Spleen (tissue), 13 donors: Measurements from ENCODE around the gene LTC4S. TPM values are rescaled to one million over a fixed set of nuclear protein-coding genes. Genes with fewer than 3 reads are reported as not detected.
A peak's percentile ranks its signal among the peaks of the same experiment; 100 is the strongest.
"Not testable (repeated sequence)": the region's sequence is repeated elsewhere in the genome, so short reads cannot be mapped to it uniquely, and the experiment has no call there.

Experiments
- DNase-seq: peaks from one replicate; pipeline ENCODE4 v3.0.0-alpha.2; 2020
- H3K27ac ChIP-seq, 8 donors: fragments of 200-600 bp; sonication (generic) in 7 of 8; 1 replicate in 4 of 8; 2 replicates in 4 of 8; pipeline versions ENCODE4 v1.5.0 to v1.8.0; 2016 to 2021; ENCODE audit warnings: inconsistent platforms in 4 of 8, mild to moderate bottlenecking in 4 of 8, moderate library complexity in 1 of 8
- H3K27me3 ChIP-seq, 7 donors: fragments of 200-600 bp; sonication (generic) in 6 of 7; replicated peaks in 1 of 7; 1 replicate in 4 of 7; 2 replicates in 3 of 7; pipeline versions ENCODE4 v1.5.0 to v1.8.0; 2016 to 2021; ENCODE audit warnings: inconsistent platforms in 3 of 7, mild to moderate bottlenecking in 1 of 7
- H3K36me3 ChIP-seq, 6 donors: fragments of 200-600 bp; sonication (generic) in 5 of 6; 1 replicate in 4 of 6; 2 replicates in 2 of 6; pipeline versions ENCODE4 v1.5.0 to v1.8.0; 2016 to 2021; ENCODE audit warnings: inconsistent platforms in 2 of 6
- H3K4me1 ChIP-seq, 6 donors: fragments of 200-600 bp; sonication (generic) in 5 of 6; 1 replicate in 3 of 6; 2 replicates in 3 of 6; pipeline versions ENCODE4 v1.5.0 to v1.8.0; 2016 to 2021; ENCODE audit warnings: inconsistent platforms in 3 of 6
- H3K4me3 ChIP-seq, 8 donors: fragments of 200-600 bp; sonication (generic) in 7 of 8; 1 replicate in 4 of 8; 2 replicates in 4 of 8; pipeline versions ENCODE4 v1.5.0 to v1.8.0; 2016 to 2021; ENCODE audit warnings: inconsistent platforms in 4 of 8, mild to moderate bottlenecking in 4 of 8, moderate library complexity in 2 of 8
- H3K9me3 ChIP-seq, 8 donors: fragments of 200-600 bp; sonication (generic) in 7 of 8; 1 replicate in 4 of 8; 2 replicates in 4 of 8; pipeline versions ENCODE4 v1.5.0 to v1.8.0; 2016 to 2021; ENCODE audit warnings: inconsistent platforms in 4 of 8
- CTCF ChIP-seq, 11 experiments: fragments of 200-600 bp in 7 of 11; fragments of 450-650 bp in 4 of 11; sonication (generic) in 4 of 11; IDR thresholded peaks in 8 of 11; conservative IDR thresholded peaks in 3 of 11; 1 replicate in 7 of 11; 2 replicates in 4 of 11; pipeline versions ENCODE4 v1.4.0 to v1.8.0; 2016 to 2021; ENCODE audit warnings: antibody characterized with exemption in 11 of 11, inconsistent platforms in 4 of 11, mild to moderate bottlenecking in 1 of 11
- POLR2A ChIP-seq, 3 donors: fragments of 450-650 bp; IDR thresholded peaks; one replicate each; pipeline ENCODE4 v1.5.1; 2017; ENCODE audit warnings: antibody characterized with exemption in 3 of 3, mild to moderate bottlenecking in 1 of 3
- POLR2AphosphoS5 ChIP-seq, 3 donors: sonication (generic); formaldehyde crosslinking; IDR thresholded peaks; one replicate each; pipeline ENCODE4 v1.5.1; 2017; ENCODE audit warnings: antibody characterized with exemption in 3 of 3
- WGBS, 5 donors: extraction: QIAGEN DNeasy Blood & Tissue Kit in 3 of 5; methylation state at CpG; one replicate each; pipeline versions ENCODE4 v1.1.5 to v1.1.7; 2013 to 2018; 5-methylcytosine and 5-hydroxymethylcytosine counted together
- intact Hi-C: fragments of 100-400 bp; cut with DNase I; formaldehyde crosslinking; loops from one replicate; pipeline ENCODE4 v1.15.0; 2023; ENCODE audit warnings: low total_unique reads
- long read RNA-seq, 2 donors: transcript quantifications; one replicate each; lab custom pipeline, GENCODE V29; 2026
- polyA plus RNA-seq, 3 donors: library from polyadenylated mRNA; stranded (reverse); fragments of 200-250 nt; gene quantifications; one replicate each; pipeline ENCODE4 v1.2.1, GENCODE V29; 2013
- total RNA-seq, 7 donors: library from RNA; depleted of rRNA in 3 of 7; stranded (reverse); fragments of >200 nt in 3 of 7; fragmentation: NEBNext Ultra II Directional in 4 of 7; extraction: Animal tissue kit (Norgen Biotek cat#: 25700) in 4 of 7; gene quantifications; one replicate each; pipeline versions ENCODE4 v1.1.0 to v1.2.1, GENCODE V29; 2016 to 2021
- donor health status: healthy with polysubstance abuse.
- donor health status: DM: no; HTN: no; CAD: no; lungs with moderate emphysema.
- donor health status: DM: no; HTN: no; CAD: no.
- donor health status: Bipolar disorder and iron deficiency.
- donor health status: healthy.
- donor health status: DM: no; HTN: no; CAD: no.
- donor health status: DM: yes; HTN: yes; CAD: no.

LTC4S gene
- total RNA-seq (10 to 100 TPM in 3 of 7 donors, 1 to 10 TPM in 4; 4.0 to 24.2 (median 9.2) TPM), polyA plus RNA-seq (10 to 100 TPM in 1 of 3 donors, 1 to 10 TPM in 2; 3.1 to 14.9 (median 3.8) TPM)
- long read RNA-seq, donor 1, partial matches to known transcripts = 0 of 3 reads
- long read RNA-seq, donor 1, other reads (novel, unspliced or antisense) = 0 of 3 reads
- long read RNA-seq, donor 2, partial matches to known transcripts = 0 of 2 reads
- long read RNA-seq, donor 2, other reads (novel, unspliced or antisense) = 0 of 2 reads

GRCh38 chr5:179793468-179794139 lies at the start of gene LTC4S:
TSS of gene LTC4S (plus strand) at chr5:179793986. CDS start at chr5:179794081, 95 bp downstream.
- peak within 1 kb of the TSS; percentile 66 to 93 (median 88) for H3K27ac ChIP-seq
- DNase-seq = peak; percentile 93
- no peak for TF ChIP-seq POLR2A (IDR thresholded peaks at IDR 0.05)
- peak; percentile 74 to 84 (median 83) for TF ChIP-seq POLR2AphosphoS5 (IDR thresholded peaks at IDR 0.05)
- TF ChIP-seq CTCF (IDR thresholded peaks at IDR 0.05 in 8 of 11, conservative IDR thresholded peaks at IDR 0.05 in 3 of 11) = no peak
- WGBS, 5 donors = 8 to 11% (median 8%) methylated on average over 14 to 19 of the region's 19 CpGs
- no peaks in the 10 kb centered on the region for H3K27me3 ChIP-seq
- intact Hi-C loops = no loop called here
- H3K4me3 ChIP-seq = peak within 1 kb of the TSS in 5 of 8 donors; percentile 61 to 86 (median 69)
- no peaks in the 10 kb centered on the region for H3K9me3 ChIP-seq
- peaks cover 0 to 18% (median 14%) of the 10 kb centered on the region in 6 donors for H3K36me3 ChIP-seq
- peaks cover 34 to 65% (median 56%) of the 10 kb centered on the region in 6 donors for H3K4me1 ChIP-seq

- H3K27me3 ChIP-seq, H3K9me3 ChIP-seq, H3K4me3 ChIP-seq, H3K27ac ChIP-seq, DNase-seq, intact Hi-C loops: not testable (repeated sequence)
- peaks cover 0 to 90% (median 30%) of the 10 kb centered on the region in 6 donors for H3K4me1 ChIP-seq
- H3K36me3 ChIP-seq = peaks cover 0 to 28% (median 0%) of the 10 kb centered on the region in 6 donors
- WGBS, 5 donors = 85 to 94% (median 91%) methylated on average over 7 of the region's 7 CpGs
These were observed 49.7 kb upstream of the LTC4S start for GRCh38 chr5:179744106-179744505.

- no peak overlapping the region for H3K4me3 ChIP-seq
- TF ChIP-seq POLR2AphosphoS5 (IDR thresholded peaks at IDR 0.05) (no peak), CTCF (IDR thresholded peaks at IDR 0.05 in 8 of 11, conservative IDR thresholded peaks at IDR 0.05 in 3 of 11) (no peak), POLR2A (IDR thresholded peaks at IDR 0.05) (no peak)
- H3K9me3 ChIP-seq = no peaks in the 10 kb centered on the region
- H3K36me3 ChIP-seq = peaks cover 0 to 39% (median 2%) of the 10 kb centered on the region in 6 donors
- peak overlapping the region in 1 of 8 donors; percentile 40 for H3K27ac ChIP-seq
- 76 to 98% (median 94%) methylated on average over 2 of the region's 2 CpGs for WGBS, 5 donors
- intact Hi-C loops = no loop called here
- peaks cover 0 to 80% (median 28%) of the 10 kb centered on the region in 6 donors for H3K4me1 ChIP-seq
- H3K27me3 ChIP-seq = no peaks in the 10 kb centered on the region
- no peak for DNase-seq
These were observed 46.9 kb upstream of the LTC4S start for GRCh38 chr5:179746872-179747271.

GRCh38 chr5:179747811-179748210 lies 46.0 kb upstream of the LTC4S start:
- intact Hi-C loops = no loop called here

More at GRCh38 chr5:179747811-179748210, 46.0 kb upstream of the LTC4S start:
- peak overlapping the region in 1 of 8 donors; percentile 40 for H3K27ac ChIP-seq
- H3K36me3 ChIP-seq = peaks cover 0 to 39% (median 2%) of the 10 kb centered on the region in 6 donors
- peaks cover 0 to 73% (median 25%) of the 10 kb centered on the region in 6 donors for H3K4me1 ChIP-seq
- 69 to 83% (median 79%) methylated on average over 3 of the region's 3 CpGs for WGBS, 5 donors
- DNase-seq = no peak
- no peaks in the 10 kb centered on the region for H3K9me3 ChIP-seq
- no peaks in the 10 kb centered on the region for H3K27me3 ChIP-seq
- TF ChIP-seq CTCF (IDR thresholded peaks at IDR 0.05 in 8 of 11, conservative IDR thresholded peaks at IDR 0.05 in 3 of 11) (no peak), POLR2A (IDR thresholded peaks at IDR 0.05) (no peak), POLR2AphosphoS5 (IDR thresholded peaks at IDR 0.05) (no peak)
- no peak overlapping the region for H3K4me3 ChIP-seq
